Fibroblast of mammary gland (primary cell): ENCODE data around the gene MSH3.
A peak's percentile ranks its signal among the peaks of the same experiment; 100 is the strongest.
"Not testable (repeated sequence)": the region's sequence is repeated elsewhere in the genome, so short reads cannot be mapped to it uniquely, and the experiment has no call there.

ENCODE experiments used
- DNase-seq: peaks from one replicate; pipeline ENCODE4 v3.0.0-alpha.2; 2010; ENCODE audit warnings: low read depth
- H3K4me3 ChIP-seq: 2 replicates; pipeline ENCODE4 v1.5.1; 2011; ENCODE audit warnings: low read depth, mild to moderate bottlenecking, low read length, moderate library complexity; ENCODE audit not compliant: control insufficient read depth
- TF ChIP-seq, protein P1 (sequence below): conservative IDR thresholded peaks from 2 replicates; pipeline ENCODE4 v1.5.1; 2011; ENCODE audit warnings: low read depth, low read length, inconsistent platforms; ENCODE audit not compliant: control insufficient read depth, insufficient read depth

The MSH3 gene

DNA sequence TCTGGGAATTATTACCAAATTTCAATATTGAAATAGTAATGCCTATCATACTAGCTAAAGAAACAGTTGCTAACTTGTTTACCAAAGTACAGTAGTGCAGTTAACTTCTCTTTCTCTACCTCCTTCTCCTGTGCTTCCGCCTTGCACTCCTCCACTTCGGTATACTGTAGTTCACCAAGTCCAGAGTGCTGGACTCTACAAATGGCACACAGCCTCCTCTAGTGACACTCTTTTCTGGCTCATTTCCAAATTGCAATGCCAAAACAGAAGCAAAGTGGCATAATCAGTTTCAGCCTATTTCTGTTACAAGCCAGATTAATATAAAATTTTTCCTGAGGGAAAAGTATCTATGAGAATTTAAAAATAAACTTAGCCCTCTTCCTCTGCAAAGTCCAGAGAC lies 219.7 kb downstream of the MSH3 start:
- TF ChIP-seq, protein P1, sequence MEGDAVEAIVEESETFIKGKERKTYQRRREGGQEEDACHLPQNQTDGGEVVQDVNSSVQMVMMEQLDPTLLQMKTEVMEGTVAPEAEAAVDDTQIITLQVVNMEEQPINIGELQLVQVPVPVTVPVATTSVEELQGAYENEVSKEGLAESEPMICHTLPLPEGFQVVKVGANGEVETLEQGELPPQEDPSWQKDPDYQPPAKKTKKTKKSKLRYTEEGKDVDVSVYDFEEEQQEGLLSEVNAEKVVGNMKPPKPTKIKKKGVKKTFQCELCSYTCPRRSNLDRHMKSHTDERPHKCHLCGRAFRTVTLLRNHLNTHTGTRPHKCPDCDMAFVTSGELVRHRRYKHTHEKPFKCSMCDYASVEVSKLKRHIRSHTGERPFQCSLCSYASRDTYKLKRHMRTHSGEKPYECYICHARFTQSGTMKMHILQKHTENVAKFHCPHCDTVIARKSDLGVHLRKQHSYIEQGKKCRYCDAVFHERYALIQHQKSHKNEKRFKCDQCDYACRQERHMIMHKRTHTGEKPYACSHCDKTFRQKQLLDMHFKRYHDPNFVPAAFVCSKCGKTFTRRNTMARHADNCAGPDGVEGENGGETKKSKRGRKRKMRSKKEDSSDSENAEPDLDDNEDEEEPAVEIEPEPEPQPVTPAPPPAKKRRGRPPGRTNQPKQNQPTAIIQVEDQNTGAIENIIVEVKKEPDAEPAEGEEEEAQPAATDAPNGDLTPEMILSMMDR, result no peak
- no peak overlapping the region for H3K4me3 ChIP-seq

DNA sequence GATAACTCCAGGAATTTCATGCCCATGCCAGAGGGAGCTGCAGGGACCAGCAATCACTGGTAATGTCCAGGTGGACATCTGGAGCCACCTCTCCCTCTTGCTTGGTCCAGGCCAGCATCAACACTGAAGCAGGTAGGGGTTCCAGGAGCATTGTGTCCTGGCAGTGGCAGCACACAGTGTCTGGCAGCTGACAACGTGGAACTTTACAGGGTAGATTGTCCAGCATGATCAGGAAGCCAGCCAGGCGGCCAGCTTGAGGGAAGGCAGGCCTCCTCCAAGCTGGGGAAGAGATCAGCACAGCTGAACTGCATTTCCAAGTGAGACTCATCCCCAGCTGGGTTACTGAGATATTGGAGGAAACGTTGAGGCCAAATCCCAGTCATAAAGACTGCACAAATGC lies 223.1 kb downstream of the MSH3 start:
- H3K4me3 ChIP-seq, result no peak overlapping the region
- TF ChIP-seq, protein P1, result no peak
- DNase-seq, result no peak

More for the DNA sequence above, 219.7 kb downstream of the MSH3 start:
- no peak for DNase-seq

DNA sequence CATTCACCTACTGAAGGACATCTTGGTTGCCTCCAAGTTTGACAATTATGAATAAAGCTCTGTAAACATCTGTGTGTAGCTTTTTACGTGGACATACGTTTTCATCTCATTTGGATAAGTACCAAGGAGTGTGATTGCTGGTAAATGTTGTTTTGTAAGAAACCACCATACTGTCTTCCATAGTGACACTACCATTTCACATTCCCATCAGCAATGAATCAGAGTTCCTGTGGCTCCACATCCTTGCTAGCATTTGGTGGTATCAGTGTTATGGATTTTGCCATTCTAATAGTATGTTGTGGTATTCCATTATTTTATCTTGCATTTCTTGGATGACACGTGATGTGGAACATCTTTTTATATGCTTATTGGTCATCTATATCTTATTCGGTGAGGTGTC lies 227.3 kb downstream of the MSH3 start:
- no peak for DNase-seq
- H3K4me3 ChIP-seq, result no peak overlapping the region
- TF ChIP-seq, protein P1, result no peak

DNA sequence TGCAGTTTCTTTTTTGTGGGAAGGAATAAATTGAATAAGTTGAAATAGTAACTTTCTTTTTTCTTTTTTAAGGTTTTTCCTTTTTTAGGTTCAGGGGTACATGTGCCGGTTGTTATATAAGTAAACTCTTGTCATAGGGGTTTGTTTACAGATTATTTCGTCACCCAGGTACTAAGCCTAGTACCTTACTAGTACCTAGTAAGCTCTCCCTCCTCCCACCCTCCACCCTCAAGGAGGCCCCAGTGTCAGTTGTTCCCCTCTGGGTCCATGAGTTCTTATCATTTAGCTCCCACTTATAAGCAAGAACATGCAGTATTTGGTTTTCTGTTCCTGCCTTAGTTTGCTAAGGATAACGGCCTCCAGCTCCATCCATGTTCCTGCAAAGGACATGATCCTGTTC lies 228.9 kb downstream of the MSH3 start:
- DNase-seq, result not testable (repeated sequence)

DNA sequence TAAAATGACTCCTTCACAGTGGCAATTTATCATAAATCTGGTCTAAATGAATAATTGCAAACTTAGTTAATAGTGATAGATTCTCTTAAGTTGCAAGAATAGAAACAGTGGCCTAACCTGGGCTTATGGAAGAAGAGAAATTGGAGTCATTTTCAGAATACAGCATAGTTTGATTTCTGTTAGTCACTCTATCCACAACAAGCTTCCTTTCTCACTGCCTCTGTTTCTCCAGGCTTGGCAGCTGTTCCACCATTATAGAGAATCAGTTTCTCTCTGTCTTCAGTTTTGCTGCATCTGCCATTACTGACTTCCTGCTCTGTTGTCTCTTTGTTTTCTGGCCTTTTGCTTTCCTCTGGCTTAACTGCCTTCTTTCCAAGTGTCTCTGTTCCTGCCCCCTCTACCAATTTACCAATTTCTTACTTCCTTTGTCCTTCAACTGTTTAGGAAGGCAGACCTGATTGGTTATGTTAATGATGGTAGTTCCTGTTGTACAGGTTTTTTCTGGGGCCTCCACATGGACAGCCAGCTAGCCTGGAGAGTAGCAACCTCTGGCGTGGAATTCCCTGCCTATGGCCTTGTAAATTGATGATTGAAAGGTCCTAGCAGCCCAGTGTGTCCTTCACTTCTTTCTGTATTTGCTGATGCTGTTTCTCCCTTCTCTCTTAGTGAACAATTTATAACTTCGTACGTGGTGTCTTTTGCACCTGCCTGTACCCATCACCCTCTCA lies 229.8 kb downstream of the MSH3 start:
- no peak for DNase-seq
- TF ChIP-seq, protein P1, result no peak
- H3K4me3 ChIP-seq, result no peak overlapping the region

More for the DNA sequence above, 228.9 kb downstream of the MSH3 start:
- not testable (repeated sequence) for H3K4me3 ChIP-seq

DNA sequence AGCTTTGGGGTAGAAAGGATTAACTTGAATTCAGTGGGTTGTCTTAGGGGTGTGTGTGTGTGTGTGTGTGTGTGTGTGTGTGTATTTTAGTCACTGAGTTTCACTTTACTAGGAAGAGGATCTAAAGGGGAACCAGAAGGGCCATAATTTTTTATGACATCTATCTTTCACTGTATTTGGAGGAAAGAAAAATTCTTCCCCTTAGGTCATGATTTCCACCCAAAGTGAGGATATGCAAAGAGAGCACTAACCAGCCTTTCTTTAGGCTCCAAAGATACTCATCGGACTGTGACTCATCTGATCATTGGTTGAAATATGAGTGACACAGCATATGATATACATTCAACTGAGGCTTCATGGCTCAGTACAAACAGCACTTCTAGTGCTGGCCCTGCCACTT lies 230.5 kb downstream of the MSH3 start:
- peak; percentile 30 for DNase-seq
- TF ChIP-seq, protein P1, result no peak
- no peak overlapping the region for H3K4me3 ChIP-seq

DNA sequence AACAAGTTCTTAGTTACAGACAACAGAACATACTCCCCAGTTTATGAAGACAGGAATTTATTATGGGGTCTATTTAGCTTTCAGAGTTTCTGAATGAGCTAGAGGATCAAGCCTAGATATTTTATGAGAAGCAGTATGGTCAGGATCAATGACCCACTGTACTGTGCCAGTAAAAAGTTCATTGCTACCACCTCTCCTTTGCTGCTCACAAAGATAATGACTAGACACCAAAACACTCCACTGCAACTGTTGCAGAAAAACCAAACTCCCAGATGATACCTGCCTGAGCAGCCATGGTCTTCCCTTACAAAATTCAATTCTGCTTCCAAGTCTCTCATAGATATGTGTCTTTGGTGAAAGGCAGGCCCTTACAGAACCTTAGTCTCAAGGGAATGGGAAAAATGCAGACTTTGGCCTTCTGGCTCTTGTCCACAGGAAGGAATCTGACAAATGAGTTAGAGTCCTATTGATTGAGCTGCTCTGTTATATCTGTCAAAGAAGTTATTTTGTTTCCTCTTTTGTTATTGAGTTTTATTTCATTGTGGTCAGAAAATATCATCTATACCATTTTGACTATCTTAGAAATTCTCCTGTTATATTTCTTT lies 231.0 kb downstream of the MSH3 start:
- no peak for DNase-seq
- TF ChIP-seq, protein P1, result no peak
- no peak overlapping the region for H3K4me3 ChIP-seq
